SIG-M5 treated with dmso at 0.1 percent for 504 hours (cell line): ENCODE results near the gene FBH1.

Source experiments
- DNase-seq: peaks from one replicate; lab custom pipeline; 2025; ENCODE audit not compliant: unreplicated experiment; lab: John Stamatoyannopoulos, UW

The FBH1 gene

GRCh38 chr10:5976512-5977470 is 86.7 kb downstream of the FBH1 start:
- peak; percentile 13 for DNase-seq

GRCh38 chr10:5977471-5978229 is 87.6 kb downstream of the FBH1 start, which contains the start of gene IL15RA:
Gene IL15RA (minus strand): TSS chr10:5977543. CDS start chr10:5977492, 51 bp downstream.
- peak; percentile 48 for DNase-seq

GRCh38 chr10:5978230-5978489 is 88.1 kb downstream of the FBH1 start:
- DNase-seq, result no peak

DNA sequence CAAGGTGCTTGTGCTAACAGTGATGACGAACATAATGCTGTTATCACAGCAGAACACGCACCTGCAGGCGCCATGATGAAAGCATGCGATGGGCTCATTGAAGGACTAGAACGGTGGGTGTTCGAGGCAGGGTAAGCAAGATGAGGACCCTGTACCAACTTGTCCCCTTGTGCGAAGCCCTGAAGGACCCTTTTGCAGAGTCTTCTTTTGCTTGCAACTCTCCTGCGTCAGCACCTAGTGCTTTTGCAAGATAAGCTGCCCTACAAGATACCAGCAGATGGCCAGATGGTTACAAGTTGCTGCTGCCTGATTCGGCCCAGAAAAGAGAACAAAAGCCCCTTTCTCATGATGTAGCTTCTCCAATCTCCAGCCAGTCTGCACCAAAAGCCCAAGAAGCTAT is 91.5 kb downstream of the FBH1 start:
- DNase-seq, result no peak

GRCh38 chr10:5983774-5984173 is 93.7 kb downstream of the FBH1 start:
- DNase-seq, result no peak

- DNase-seq, result no peak
Measured at GRCh38 chr10:5985029-5985428, 95.0 kb downstream of the FBH1 start.
